ENCODE measurements around the gene FKBP5.

FKBP5 gene

GRCh38 chr6:35662999-35663398 lies 25.7 kb downstream of the FKBP5 start:
- no peak for DNase-seq

GRCh38 chr6:35654883-35655282 lies 33.8 kb downstream of the FKBP5 start:
- no peak for DNase-seq

DNA sequence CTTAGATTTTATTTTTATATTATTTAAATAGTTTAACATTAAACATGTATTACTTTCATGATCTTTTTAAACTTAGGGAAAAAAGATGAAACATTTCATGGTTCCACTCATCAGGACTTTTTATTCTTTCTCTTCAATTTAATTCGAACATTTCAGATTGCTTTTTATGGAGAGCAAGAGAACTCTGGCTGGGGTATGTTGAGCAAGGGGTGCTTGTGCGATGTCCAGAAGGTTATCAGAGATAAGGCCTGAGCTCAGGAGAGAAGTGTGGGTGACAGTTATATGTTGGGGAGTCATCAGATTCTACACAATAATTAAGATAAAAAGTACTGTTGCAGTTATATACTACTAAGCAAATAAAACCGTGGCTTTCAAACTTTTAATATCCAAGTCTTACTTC lies 37.5 kb downstream of the FKBP5 start:
- DNase-seq: no peak

- DNase-seq: no peak
These were observed 38.7 kb downstream of the FKBP5 start for GRCh38 chr6:35650015-35650414.

DNA sequence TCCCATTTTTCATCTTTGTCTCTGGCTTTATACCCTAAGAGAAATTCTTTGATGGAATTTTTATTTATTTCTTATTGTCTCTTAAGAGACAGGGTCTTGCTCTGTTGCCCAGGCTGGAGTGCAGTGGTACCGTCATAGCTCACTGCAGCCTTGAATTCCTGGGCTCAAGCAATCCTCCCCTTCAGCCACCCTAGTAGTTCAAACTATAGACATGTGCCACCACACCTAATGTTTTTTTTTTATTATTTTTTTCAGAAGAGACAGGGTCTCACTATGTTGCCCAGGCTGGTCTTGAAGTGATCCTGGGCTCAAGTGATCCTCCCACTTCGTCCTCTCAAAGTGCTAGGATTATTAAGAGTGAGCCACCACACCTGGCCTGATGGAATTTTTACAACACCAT lies 40.5 kb downstream of the FKBP5 start:
- no peak for DNase-seq

DNA sequence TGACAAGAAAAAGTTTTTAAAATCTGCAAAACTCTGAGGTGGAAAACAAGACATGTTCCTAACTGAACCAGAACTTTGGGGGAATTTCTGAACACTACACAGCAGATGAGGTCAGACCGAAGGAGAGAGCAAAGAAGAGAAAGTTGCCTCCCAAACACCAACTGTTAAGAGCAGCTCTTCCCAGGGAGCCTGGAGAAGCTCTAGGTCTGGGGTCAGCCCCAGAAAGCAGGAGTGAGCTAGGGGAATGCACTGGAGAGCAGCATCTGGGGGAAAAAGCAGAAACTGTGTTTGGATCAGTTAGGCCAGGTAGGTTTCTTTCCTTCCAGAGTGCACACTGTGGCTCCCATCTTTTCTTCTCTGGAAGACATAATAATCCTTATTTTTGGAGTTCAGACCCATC lies 41.3 kb downstream of the FKBP5 start:
- DNase-seq: no peak

- DNase-seq: no peak
These were observed 45.6 kb downstream of the FKBP5 start for GRCh38 chr6:35643162-35643535.

DNA sequence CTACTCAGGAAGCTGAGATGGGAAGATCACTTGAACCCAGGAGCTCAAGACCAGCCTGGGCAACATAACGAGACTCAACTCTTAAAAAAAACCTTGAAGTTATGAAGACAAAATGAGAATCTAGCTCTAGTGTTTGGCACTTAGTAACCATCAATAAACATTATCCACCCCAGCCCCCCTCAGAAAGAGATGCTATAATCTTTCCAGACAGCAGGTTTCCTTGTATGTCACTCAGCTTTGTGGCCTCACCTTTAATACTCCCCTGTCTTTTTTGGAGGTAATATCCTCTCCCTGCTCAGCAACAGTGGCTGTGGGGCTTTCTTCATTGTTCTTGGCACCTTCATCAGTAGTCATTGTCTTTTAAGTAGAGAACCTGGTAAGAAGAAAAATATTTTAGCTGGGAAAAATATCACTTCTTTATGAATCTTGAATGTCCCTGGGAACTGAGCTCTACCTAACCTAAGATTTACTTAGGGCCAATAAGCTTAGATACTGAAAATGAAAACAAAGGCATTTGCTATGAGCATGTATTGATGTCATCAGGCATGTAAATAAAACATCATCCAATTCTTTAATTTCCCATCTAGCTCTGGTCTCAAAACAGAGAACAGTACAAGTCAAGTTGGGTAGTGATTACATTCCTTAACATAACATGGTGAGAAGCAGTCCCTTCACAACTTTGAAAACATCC lies 46.1 kb downstream of the FKBP5 start:
- no peak for DNase-seq

DNA sequence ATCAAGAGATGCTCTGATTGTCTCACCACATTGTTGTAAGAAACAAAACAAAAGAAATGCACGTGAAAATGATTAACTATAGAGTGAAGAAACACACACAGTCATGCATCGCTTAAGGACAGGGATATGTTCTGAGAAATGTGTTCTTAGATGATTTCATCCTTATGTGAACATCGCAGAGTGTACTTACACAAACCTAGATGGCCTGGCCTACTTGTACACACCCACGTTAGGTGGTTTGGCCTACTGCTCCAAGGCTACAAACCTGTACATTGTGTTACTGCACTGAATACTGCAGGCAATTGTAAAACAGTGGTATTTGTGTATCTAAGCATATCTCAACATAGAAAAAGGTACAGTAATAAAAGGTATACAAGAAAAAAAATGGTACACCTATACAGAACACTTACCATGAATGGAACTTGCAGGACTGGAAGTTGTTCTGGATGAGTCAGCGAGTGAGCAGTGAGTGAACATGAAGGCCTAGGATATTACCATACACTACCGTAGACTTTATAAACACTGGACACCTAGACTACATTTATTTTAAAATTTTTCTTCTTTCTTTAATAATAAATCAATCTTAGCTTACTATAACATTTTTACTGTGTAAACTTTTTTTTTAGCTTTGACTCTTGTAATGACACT lies 48.6 kb downstream of the FKBP5 start:
- no peak for DNase-seq

DNA sequence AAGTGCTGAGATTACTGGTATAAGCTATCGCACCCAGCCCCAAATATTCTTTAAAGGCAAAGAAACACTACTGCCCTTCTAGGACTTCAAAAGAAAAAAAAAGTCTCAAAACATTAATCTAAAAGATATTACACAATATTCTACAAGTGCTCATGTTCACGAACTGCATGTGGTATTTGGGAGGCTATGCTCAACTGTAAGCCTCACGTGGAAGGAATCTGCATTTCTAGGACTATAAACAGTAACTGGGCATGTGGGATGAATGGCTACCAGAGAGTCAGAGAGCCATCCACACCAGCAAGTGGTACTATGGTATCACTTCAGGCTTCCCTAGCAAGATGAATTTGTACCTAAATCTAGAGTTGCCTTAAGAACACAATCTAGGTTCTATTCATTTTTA lies 50.0 kb downstream of the FKBP5 start:
- no peak for DNase-seq

- DNase-seq: no peak
These were observed 50.8 kb downstream of the FKBP5 start for GRCh38 chr6:35637911-35638310.

- DNase-seq: no peak
These were observed 52.8 kb downstream of the FKBP5 start for GRCh38 chr6:35635601-35636597.

DNA sequence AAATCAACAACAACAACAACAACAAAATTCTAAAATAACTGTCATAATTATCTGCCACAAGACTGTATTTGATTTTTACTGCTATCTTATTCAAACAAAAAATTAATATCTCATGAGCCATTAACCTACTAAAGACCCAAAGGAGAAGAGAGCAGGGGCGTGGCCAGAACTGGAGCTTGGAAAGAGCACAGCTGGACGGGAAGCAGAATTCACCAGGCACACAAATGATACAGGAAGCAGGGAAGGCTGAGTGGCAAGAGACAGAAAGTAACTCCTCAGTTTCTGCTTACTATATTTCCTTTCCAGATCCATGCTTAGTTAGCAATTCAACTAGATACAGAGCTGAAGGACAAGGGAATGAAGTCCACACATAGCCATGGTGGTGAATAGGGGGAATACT lies 54.4 kb downstream of the FKBP5 start:
- no peak for DNase-seq

GRCh38 chr6:35633579-35634089 lies 55.1 kb downstream of the FKBP5 start:
- no peak for DNase-seq

GRCh38 chr6:35629876-35630378 lies 58.8 kb downstream of the FKBP5 start:
- no peak for DNase-seq

DNA sequence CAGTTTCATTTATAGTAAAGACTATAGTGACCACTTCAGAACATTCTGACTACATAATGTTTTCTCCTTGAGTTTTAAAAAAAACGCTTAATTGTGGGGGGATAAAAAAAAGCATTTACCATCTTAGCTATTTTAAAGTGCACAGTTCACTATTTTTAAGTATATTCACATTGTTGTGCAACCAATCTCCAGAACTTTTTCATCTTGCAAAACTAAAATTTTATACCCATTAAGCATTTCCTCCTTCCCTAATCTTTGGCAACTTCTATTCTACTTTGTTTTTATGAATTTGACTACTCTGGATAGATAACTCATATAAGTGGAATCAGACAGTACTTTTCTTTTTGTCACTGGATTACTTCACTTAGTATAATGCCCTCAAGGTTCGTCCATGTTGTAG lies 62.3 kb downstream of the FKBP5 start:
- no peak for DNase-seq

DNA sequence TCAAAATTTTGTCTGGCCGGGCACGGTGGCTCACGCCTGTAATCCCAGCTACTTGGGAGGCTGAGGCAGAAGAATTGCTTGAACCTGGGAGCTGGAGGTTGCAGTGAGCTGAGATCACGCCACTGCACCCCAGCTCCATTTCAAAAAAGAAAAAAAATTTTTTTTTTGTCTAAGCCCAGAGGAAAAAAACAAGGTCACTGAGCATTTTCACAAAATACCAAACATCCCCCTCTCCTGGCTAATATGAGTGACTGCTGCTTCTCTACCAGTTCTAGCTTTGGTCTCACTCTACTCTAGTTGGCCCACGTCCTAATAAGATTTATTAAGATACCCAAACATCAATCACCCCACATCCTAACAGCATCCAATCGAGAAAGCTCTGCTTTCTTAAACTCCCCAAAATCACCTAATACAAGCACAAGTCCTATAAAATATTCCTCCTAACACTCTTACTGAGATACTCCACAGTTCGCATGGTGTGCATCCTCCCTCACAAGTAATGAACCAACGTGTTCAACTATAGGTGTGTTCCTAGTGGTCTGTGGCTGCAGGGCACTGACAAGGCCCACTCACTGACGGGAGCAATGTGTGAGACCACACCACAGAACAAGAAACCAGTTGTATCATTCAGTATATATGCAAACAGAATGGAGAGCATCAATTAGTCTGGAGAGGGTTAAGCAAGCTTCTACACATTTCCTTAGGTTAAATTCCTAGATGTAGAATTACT lies 64.2 kb downstream of the FKBP5 start:
- no peak for DNase-seq

- DNase-seq: no peak
These were observed 66.4 kb downstream of the FKBP5 start for GRCh38 chr6:35622283-35622682.

DNA sequence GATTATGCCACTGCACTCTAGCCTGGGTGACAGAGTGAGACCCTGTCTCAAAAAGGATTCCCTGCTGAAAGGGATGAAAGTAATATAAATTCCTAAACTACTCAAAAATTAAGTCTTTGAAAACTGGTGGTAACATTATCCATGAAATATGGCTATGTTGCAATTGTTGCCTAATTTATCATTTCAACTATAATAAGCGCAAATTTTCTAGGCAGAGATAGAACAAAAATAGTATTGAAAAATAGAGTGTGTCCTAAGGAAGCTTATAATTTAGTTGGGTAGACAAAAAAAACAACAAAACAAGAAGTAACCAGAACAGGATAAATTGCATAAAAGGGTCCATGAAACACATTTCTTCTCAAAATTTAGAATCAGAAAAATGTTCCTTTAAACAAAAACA lies 68.0 kb downstream of the FKBP5 start:
- no peak for DNase-seq

GRCh38 chr6:35613762-35614161 lies 75.0 kb downstream of the FKBP5 start:
- DNase-seq: no peak

- no peak for DNase-seq
These were observed 77.5 kb downstream of the FKBP5 start for GRCh38 chr6:35611240-35611639.

DNA sequence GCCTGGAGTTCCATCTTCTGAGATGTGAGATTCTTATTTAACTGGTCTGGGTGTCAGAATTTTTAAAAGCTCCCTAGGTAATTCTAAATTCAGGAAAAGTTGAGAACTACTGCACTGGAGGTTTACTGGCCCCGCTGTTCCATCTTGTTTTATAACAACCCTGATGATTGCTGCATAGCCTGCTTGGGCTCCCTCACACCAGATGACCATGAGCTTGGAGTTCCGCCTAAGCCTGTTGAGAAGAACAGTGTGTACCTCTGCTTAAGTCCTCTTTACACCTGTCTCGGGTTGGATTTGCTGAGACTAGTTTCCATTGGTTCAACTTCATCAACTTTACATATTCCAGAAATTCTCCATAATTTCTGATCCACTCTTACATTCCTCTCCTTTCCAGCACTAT lies 77.9 kb downstream of the FKBP5 start:
- DNase-seq: no peak

DNA sequence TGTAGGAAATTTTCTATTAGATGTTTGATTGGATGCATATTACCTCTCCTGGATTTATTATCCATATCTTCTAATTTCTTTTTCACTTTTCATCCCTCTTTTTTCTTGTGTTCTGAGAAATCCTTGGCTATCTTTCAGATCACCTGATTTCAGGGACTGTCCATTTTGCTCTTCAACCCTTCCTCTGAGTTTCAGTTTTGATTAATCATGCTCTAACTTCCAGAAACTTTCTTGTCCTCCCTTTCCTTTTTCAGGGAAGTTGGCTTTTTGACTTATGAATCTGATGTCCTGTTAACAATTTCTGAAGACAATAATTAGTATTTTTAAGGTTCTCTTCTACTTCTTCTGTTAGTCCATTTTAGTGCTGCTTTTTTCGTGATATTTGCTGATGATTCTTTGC lies 79.1 kb downstream of the FKBP5 start:
- DNase-seq: no peak

All from left hindlimb (tissue), 1 donor.